HG03064 (cell line): ENCODE results near the gene FGF3.

ENCODE experiments used
- ATAC-seq: cut with Tn5 transposase; IDR thresholded peaks from one replicate; pipeline ENCODE4 v1.9.1; 2021; ENCODE audit warnings: low read depth; ENCODE audit not compliant: unreplicated experiment

FGF3 gene

DNA sequence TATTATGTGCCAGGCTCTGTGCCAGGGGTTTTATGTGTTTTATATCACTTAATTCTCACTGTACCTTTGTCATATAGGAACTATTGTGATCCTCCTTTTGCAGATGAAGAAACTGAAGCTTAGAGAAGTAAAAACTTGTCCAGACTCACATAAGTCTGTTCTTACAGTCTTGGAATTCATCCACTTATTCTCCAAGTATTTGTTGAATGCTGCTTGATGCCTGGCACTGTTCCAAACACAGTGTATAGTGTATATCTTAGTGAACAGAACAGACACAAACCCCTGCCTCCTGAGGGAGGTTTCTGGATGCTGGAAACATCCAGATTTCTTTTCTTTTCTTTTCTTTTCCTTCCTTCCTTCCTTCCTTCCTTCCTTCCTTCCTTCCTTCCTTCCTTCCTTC, 29.0 kb upstream of the FGF3 start:
- no peak for ATAC-seq

DNA sequence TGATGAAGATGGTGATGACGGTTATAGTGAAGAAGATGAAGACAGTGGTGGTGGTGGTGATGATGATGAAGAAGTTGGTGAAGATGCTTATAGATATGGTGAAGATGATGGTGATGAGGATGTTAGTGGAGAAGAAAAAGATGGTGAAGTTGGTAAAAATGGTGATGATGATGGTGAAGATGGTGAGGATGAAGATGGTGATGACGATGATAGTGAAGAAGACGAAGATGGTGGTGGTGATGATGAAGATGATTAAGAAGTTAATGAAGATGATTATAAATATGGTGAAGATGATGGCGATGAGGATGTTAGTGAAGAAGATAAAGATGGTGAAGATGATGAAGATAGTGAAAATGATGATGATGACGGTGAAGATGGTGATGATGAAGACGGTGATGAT, 25.2 kb upstream of the FGF3 start:
- ATAC-seq = no peak

DNA sequence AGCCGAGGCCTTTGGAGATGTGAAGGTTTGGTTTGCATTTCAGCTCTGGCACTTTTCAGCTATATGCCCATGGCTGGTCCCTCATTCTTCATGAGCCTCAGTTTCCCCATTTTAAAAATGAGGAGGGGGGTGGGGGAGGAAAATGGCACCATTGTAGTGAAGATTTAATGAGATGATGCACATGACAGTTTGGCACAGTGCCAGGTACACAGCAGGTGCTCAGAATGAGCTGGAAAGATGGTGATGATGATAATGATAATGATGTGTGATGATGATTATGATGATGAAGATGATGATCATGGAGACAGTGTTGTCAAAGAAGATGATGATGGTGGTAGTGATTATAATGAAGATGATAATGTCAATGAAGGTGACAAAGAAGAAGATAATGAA, 24.3 kb upstream of the FGF3 start:
- no peak for ATAC-seq

DNA sequence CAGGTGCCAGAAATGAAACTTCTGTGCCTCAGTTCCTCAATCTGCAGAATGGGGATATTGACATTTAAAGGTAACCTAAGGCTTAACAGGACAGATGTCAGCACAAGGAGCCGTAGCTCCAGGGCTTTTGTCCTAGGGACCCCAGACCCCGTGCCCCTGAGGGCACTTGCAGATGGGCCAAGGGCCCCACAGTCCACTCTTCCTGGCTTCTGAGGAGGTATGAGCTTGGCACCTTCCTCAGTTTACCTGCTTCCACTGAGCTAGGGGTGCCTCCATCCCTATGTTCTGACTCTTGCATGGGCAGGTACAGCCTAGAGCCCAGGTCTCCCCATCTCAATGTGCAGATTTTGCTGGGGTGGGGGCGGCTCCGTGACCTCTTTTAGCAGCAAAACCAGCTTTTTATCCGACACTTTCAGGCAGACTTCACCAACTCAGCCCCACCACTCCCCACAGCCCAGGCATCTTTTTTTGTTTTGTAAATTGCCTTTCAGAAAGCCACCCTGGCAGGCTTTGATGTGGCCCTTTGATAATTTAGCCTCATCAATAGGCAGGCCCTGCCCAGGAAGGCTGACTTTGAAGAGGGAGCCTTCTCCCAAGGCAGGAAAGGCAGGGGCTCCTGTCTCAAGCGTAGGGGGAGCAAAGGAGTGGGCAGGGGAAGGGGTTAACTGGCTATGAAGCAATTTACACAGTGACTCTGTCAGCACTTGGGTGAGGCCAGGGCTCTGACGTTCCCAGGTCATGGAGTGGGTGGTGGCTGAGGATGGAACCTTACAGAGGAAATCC, 23.7 kb upstream of the FGF3 start:
- ATAC-seq = no peak

DNA sequence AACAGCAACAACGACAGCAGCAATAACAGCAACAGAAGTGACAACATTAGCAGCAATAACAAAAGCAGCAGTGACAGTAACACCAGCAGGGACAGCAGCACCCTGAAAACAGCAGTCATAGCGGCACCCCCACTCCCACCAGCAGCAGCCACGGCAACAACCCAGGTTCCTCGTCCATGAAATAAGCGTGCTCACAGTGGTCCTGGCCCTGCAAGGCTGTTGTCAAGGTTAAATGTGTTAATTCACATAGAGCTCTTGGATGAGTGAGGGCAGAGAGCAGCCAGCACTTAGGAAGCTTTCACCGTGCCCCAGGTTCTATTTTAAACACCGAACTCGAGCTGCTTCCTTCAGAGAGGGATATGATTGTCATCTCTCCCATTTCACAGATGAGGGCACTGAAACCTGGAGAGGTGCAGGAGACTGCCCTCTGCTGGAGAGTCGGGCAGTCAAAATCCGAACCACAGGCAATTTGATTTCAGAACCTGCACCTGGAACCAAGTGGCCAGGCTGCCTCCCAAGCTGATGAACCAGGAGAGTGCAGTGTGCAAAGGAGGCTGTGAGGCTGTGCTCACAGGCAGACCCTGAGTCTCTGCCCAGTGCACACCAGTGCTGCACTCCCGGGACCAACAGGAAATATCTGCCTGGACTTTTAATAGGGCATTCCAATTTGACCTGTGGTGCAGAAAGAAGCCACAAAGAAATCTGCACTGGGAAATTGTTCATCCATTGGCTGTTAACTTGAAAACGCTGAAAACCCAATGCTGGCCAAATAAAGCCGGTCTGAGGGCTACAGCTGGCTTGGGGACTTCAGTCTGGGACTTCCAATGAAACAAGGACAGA, 22.9 kb upstream of the FGF3 start:
- ATAC-seq = no peak

DNA sequence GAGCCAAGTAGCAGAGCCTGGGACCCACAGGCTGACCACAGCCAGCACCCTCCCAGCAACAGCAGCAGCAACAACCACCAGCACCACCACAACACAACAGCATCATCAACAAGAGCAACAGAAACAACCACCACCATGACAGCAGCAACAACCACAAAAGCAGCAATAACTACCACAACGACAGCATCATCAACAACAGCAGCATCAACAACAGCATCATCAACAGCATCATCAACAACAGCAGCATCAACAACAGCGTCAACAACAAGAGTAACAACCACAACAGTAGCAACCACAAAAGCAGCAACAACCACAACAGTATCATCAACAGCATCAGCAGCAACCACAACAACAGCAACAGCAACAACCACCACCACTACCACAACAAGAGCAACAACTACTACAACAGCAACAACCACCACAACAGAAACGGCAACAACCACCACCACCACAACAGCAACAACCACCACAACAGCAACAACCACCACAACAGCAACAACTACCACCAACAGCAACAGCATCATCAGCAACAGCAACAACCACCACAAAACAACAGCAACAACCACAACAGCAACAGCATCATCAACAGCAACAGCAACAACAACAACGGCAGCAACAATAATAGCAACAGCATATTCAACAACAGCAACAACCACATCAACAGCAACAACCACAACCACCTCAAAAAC, 22.1 kb upstream of the FGF3 start:
- ATAC-seq = no peak

DNA sequence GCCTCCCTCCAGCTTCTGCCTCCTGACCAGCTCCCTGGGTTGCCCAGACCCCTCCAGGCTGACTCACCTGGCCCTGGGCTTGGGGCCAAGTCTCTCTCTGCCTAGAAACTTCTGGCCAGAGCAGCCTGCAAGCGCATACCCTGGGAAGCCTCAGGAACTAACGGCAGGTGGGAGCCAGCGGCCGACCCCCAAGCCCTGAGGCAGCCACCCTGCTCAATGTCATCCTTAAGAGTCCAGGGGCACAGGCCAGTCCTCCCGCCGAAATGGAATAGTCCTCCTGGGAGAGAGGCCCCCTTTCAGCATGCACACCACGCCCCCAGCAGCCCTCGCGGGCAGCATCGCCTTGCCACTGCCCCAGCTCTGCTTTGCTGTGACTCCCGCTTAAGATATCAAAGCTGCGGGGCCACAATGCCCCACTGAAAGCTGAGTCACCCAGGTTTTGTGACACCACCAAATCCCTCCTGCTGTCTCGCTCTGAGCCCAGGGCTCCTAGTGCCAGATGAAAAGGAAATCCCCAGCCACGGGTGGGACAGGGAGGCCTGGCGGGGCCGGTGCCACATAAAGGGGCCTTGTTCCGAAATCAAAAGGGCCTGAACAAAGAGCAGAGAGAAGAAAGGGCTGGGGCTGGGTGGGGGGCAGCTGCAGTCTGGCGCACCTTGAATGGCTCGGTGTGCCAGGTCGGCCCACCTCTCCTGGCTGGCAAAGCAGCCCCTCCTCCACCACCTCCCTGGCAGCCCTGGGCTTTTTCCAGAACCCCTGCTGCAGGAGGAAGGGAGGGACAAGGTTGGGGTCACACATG, 21.4 kb upstream of the FGF3 start:
- no peak for ATAC-seq

DNA sequence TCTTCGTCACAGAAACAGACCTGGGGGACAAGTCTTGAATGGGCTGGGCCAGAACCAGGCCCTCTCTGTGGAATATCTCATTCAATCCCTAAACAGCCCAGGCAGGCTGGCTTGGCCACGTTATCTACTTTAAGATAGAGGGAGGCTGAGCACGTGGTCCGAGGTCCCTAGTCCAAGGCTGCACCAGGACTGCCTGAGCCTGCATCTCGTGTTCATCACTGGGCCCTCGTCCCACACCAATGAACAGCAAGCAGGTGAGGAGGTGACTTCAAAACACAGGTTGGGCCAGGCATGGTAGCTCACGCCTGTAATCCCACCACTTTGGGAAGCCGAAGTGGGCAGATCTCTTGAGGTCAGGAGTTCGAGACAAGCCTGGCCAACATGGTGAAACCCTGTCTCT, 20.3 kb upstream of the FGF3 start:
- ATAC-seq = no peak

DNA sequence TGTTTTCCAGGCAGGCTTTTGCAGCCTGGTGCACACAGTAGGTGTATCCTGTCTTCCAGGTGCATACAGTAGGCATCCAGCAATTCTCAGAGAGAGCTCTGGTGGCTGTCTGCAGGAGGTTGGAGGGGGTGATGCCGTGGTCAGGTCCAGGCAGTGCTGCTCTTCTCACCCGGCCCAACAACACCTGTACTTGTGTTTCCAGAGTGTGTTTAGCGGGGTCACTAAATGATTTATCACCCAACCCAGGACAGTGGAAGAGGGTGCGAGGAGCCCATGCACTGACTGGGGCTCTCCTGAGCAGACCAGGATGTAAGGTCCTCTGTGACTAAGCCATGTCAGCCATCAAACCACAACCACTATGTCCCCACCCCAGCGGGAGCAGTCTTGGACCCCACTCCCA, 18.6 kb upstream of the FGF3 start:
- no peak for ATAC-seq

DNA sequence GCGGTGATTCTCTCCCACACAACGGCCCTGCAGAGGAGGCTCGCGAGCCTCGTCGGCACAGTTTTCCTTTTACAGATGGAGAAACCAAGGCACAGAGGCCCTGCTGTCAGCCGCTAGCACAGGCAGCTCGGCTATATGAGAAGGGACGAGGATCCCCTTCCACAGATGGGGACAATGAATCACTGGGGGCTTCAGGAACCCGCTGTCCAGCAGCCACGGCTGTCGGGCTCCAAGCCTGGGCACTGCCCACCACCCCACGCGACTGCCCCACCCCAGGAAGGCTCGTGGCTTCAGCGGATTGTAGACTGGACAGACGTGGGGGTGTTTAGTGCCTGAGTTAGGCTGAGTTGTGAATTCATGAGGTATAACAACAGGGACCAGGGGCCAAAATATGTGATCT, 17.2 kb upstream of the FGF3 start:
- no peak for ATAC-seq

DNA sequence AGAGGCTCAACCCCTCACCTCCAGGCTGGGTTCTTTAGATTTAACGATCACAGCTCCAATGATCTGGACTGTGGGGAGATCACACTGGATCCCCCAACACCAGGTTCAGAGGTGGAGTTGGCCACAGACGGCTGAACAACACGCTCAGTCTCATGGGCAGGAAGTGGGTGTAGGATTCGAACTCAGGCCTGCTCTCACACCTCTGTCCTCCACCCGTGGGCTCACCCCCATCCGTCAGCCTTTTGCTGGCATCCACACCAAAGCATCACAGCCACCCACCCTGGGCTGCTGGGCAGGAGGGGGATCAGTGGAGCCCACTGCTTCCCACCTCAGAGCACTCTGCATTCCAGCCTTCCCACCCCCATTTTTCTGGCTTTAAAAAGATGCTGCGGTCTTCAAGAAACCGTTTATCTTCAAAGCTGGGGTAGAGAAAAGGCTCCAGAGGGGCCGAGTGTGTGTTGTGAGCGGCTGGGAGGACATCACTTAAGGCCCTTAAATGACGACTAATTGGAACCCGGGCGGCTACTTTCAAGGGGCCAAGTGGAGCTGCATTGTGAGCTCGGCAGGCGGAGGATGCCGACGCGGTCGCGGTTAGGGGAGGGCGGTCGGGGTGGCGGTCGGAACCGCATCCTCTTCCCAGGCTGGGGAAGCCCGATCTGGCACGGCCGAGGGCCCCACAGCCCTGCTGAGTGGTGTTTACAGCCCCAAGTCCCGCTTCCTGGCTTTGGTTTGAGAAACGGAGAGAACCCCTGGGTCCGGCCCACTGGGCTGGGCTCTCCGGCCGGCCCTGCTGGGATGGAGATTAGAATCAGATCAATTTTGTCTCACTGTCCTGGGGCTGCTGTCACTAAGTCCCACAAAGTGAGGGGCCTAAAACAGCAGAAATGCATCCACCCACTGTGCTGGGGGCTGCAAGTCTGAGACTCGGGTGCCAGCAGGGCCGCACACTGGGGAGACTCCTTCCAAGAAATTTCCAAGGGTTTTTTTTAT, 15.9 kb upstream of the FGF3 start:
- ATAC-seq = no peak

DNA sequence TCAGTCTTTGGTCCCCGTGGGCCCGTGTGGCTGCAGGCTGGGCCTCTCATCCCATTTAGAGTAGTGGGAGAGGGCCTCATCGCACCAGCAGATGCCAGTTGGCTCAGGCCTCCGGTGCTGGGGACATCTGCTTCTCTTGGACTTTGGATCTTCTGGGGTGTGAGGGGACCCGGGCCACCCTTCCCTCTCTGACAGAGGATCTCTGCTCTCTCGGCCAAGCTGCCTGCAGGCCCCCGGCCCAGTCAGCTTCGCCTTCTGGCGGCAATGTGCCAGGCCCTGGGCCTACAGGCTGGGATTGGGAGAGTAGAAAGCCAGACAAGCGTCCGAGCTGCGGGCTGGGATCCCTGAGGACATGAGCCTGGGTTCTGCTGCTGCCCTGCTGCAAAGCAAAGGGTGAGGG, 15.0 kb upstream of the FGF3 start:
- ATAC-seq = no peak

DNA sequence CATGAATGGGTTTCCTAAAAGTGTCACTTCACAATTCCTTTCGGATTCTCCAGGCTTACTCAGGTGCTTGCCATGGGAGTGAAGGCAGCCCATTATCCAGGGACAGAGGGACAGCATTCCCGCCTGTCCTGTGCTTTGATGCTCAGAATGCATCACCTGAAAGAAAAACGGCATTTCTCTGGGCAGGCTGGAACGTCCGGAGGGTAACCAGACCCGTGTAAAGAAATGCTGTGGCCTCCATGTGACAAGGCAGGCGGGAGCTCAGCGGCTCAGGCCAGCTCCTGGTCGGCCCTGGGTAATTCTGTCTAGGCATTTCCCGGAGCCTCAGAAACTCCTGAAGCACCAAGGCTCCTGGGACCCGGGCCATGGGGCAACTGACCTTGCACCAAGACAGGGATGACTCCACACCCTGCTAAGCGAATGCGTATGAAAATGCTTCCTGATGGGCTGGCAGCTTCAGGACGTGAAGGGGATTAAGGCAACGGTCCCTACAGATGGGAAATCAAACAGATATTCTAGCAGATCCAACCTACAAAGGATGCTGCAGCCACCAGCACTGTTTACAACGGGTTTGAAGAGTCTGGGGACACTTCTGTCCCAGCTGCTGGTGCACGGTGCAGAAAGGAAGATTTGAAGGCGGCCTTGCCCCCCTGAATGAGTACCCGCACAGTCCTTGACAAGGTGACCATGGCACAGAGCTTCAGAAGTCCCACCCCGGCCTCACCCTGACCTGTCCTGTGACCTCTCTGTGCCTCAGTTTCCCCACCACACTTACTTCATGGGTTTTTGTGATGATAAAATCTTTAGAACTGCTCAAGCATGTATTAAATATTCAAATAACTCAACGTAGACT, 13.6 kb upstream of the FGF3 start:
- no peak for ATAC-seq

DNA sequence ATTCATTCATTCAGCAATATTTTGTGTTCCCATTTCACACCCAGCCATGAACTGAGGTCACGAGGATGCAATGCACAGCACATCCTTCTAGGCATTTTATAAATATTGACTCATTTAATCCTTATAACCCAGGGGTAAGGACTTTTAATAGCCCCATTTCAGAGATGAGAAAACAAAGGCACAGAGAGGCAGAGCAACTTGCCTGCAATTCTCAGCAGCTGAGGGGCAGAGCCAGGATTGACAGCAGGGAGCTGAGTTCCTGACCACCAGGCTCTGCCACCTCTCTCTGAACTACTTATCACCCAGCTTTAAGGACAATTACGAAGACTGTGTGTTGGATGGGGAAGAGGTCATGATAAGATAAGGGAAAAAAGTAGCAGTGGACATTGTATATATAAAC, 12.8 kb upstream of the FGF3 start:
- ATAC-seq = no peak

DNA sequence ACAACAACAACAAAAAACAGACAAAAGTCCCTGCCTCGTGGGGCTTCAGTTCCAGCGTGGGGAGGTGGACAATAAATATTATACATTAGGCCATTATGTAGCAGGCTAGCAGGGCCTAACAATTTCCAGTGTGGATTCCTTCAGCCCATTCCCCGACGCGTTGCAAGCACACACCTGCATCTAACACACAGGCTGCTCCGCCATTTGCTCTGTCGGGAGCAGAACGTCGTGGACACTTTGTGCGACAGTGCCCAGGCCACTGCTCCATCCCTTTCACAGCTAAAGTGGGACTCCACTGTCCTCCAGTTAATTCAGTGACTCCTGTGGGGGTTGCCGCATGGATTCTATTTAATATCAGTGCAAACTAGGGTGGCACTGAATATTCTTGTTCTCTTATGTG, 10.9 kb upstream of the FGF3 start:
- ATAC-seq = no peak

DNA sequence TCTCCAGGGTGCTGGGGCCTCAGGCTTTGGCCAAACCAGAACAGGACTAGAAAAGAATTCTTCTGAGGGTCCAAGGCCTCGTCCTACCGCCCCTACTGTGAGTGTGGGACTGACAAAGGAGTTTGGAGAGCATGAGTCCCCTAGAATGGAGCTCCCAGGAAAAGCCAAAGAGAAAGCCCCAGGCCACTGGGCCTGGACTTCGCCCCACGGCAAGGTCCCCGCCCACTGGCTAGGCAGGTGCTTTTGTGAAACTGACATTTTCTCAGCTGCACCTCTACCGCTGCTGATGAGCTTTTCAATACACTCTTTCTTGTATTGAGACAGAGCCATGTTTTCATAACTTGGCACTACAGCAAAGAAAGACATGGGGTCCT, 9.7 kb upstream of the FGF3 start:
- no peak for ATAC-seq

DNA sequence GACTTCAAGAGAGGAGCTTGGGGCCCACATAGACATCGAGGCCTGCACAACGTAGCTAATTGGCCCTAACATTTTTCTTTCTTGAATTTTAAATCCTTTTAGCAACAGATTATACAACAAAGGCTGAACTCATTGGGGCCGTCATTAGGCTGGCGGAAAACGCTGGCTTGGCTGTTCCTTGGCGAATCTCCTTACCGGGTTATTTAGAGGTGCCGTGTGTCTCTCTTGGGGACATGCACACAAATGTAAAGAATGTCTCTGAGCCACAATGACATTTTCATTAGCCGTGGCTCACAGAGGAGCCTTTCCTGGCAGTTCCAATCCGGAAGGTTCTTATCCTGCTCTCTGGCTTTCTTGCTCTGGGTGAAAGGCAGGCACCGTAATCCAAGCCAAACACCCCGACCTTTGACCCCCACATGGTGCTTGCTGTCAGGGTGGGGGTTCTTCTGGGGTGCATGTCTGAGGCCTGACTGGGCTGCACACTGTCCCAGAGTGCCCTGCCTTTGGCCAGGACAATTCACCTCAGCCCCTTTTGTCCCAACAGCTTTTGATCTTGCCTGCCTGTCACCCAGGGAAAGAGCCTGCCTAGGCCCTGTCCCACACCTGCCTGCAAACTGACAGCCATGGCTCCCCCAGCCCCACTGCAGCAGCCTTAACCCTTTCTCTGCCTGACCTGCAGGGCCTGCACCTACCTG, 9.2 kb upstream of the FGF3 start:
- ATAC-seq = no peak

DNA sequence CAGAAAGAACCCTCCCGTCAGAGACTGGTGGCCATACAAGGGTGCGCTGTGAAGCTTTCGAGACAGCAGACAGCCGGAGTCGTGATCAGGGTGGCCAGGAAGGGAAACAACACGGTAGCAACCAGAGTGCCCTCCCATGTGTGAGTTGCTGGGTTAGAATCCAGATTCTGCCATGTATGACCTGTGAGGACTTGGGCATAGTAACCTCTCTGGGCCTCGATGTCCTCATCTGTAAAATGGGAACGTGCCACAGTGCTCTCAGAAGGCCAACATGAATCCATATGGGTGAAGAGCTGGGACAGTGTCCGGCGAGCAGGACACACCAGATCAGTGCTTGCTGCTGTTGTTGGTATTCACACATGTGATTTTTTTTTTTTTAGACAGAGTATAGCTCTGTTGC, 7.6 kb upstream of the FGF3 start:
- ATAC-seq = no peak
